KBM-7 (cell line): ENCODE data around the gene JAG2.

Experiments
- DNase-seq: peaks from one replicate; pipeline ENCODE4 v3.0.0-alpha.2; 2015
- in situ Hi-C: fragments of 300-500 bp; cut with MboI; formaldehyde crosslinking; loops from 2 replicates; pipeline ENCODE4 v1.14.3; 2020; ENCODE audit warnings: low sequenced_read_pairs, low pct_unique_long_range_greater_than_20kb, mixed read lengths

Gene JAG2

GRCh38 chr14:105145381-105146180, 23.0 kb downstream of the JAG2 start:
- in situ Hi-C loops = no loop called here
- DNase-seq = no peak

- in situ Hi-C loops = no loop called here
- DNase-seq = no peak
These were observed 23.8 kb downstream of the JAG2 start for GRCh38 chr14:105144666-105145380.

GRCh38 chr14:105144026-105144665, 24.4 kb downstream of the JAG2 start:
- in situ Hi-C loops = no loop called here
- DNase-seq = no peak

- in situ Hi-C loops = no loop called here
- no peak for DNase-seq
These were observed 25.0 kb downstream of the JAG2 start for GRCh38 chr14:105143451-105144025.

GRCh38 chr14:105142651-105143450, 25.7 kb downstream of the JAG2 start:
- in situ Hi-C loops = no loop called here
- DNase-seq = no peak

- in situ Hi-C loops = no loop called here
- no peak for DNase-seq
These were observed 26.9 kb downstream of the JAG2 start for GRCh38 chr14:105141486-105142281.

- in situ Hi-C loops = no loop called here
- no peak for DNase-seq
These were observed 27.6 kb downstream of the JAG2 start for GRCh38 chr14:105141026-105141425.

GRCh38 chr14:105140581-105140980, 28.0 kb downstream of the JAG2 start:
- no peak for DNase-seq
- in situ Hi-C loops = no loop called here

GRCh38 chr14:105139831-105140239, 28.7 kb downstream of the JAG2 start:
- in situ Hi-C loops = no loop called here
- DNase-seq = no peak

GRCh38 chr14:105139212-105139825, 29.3 kb downstream of the JAG2 start:
- in situ Hi-C loops = no loop called here
- no peak for DNase-seq

- in situ Hi-C loops = no loop called here
- no peak for DNase-seq
These were observed 29.9 kb downstream of the JAG2 start for GRCh38 chr14:105138551-105139111.

GRCh38 chr14:105138021-105138541, 30.5 kb downstream of the JAG2 start:
- no peak for DNase-seq
- in situ Hi-C loops = no loop called here

GRCh38 chr14:105137481-105138020, 31.0 kb downstream of the JAG2 start:
- DNase-seq = no peak
- in situ Hi-C loops = no loop called here

- in situ Hi-C loops = no loop called here
- no peak for DNase-seq
These were observed 31.9 kb downstream of the JAG2 start for GRCh38 chr14:105136401-105137322.

- DNase-seq = no peak
- in situ Hi-C loops = no loop called here
These were observed 32.7 kb downstream of the JAG2 start for GRCh38 chr14:105135700-105136395.
